Central memory CD8-positive, alpha-beta T cell (primary cell): Measurements from ENCODE around the gene KRTAP17-1.
A peak's percentile ranks its signal among the peaks of the same experiment; 100 is the strongest.

ENCODE experiments used
- ATAC-seq: fragments of 150-1000 bp; cut with Tn5 transposase; replicated peaks from 2 replicates; pipeline ENCODE4 v1.10.0; 2022; ENCODE audit warnings: mild to moderate bottlenecking, moderate FRiP score, moderate number of reproducible peaks; ENCODE audit not compliant: poor library complexity, severe bottlenecking; ENCODE audit errors: extremely low read depth
- DNase-seq, 2 donors: peaks; one replicate each; pipeline ENCODE4 v3.0.0; 2021; ENCODE audit warnings: low spot score in 2 of 2
- H3K27ac Mint-ChIP-seq: one replicate; pipeline ENCODE4 v1.8.0; 2022; ENCODE audit warnings: low read depth, mild to moderate bottlenecking, moderate library complexity, mixed read lengths
- H3K27me3 Mint-ChIP-seq: one replicate; pipeline ENCODE4 v1.8.0; 2022; ENCODE audit warnings: mixed read lengths
- H3K36me3 Mint-ChIP-seq: one replicate; pipeline ENCODE4 v1.8.0; 2022; ENCODE audit warnings: mild to moderate bottlenecking, moderate library complexity, mixed read lengths; ENCODE audit not compliant: insufficient read depth
- H3K4me1 Mint-ChIP-seq: one replicate; pipeline ENCODE4 v1.8.0; 2022; ENCODE audit warnings: mixed read lengths
- H3K4me3 Mint-ChIP-seq: one replicate; pipeline ENCODE4 v1.8.0; 2022; ENCODE audit warnings: mild to moderate bottlenecking, moderate library complexity, mixed read lengths
- H3K9me3 Mint-ChIP-seq: one replicate; pipeline ENCODE4 v1.8.0; 2022; ENCODE audit warnings: mixed read lengths

The KRTAP17-1 gene

GRCh38 chr17:41311111-41311510 is 4.4 kb downstream of the KRTAP17-1 start:
- no peak for DNase-seq
- H3K27ac Mint-ChIP-seq, result no peak overlapping the region
- H3K4me3 Mint-ChIP-seq, result no peak overlapping the region
- peaks cover 19% of the 10 kb centered on the region for H3K36me3 Mint-ChIP-seq
- H3K27me3 Mint-ChIP-seq, result peaks cover 3% of the 10 kb centered on the region
- no peak for ATAC-seq
- peaks cover 50% of the 10 kb centered on the region for H3K4me1 Mint-ChIP-seq
- no peaks in the 10 kb centered on the region for H3K9me3 Mint-ChIP-seq

GRCh38 chr17:41308918-41309359 is 6.6 kb downstream of the KRTAP17-1 start, which contains the start of gene KRTAP16-1:
KRTAP16-1 (minus strand) TSS chr17:41309309; CDS start chr17:41309253, 56 bp downstream.
- ATAC-seq, result peak; percentile 42
- peak in 1 of 2 donors; percentile 66 for DNase-seq

GRCh38 chr17:41308251-41308917 is 7.1 kb downstream of the KRTAP17-1 start:
- H3K4me1 Mint-ChIP-seq, result peaks cover 50% of the 10 kb centered on the region
- peak; percentile 70 to 89 for DNase-seq
- peak overlapping the region; percentile 98 for H3K27ac Mint-ChIP-seq

More at GRCh38 chr17:41308918-41309359, 6.6 kb downstream of the KRTAP17-1 start, which contains the start of gene KRTAP16-1:
- Mint-ChIP-seq H3K27me3 (no peaks in the 10 kb centered on the region), H3K27ac (peak within 1 kb of the TSS; percentile 98), H3K4me1 (peaks cover 50% of the 10 kb centered on the region), H3K4me3 (peak within 1 kb of the TSS; percentile 68), H3K9me3 (no peaks in the 10 kb centered on the region), H3K36me3 (peaks cover 19% of the 10 kb centered on the region)

GRCh38 chr17:41307647-41308046 is 7.9 kb downstream of the KRTAP17-1 start:
- peaks cover 17% of the 10 kb centered on the region for H3K36me3 Mint-ChIP-seq
- H3K4me1 Mint-ChIP-seq, result peaks cover 50% of the 10 kb centered on the region
- peak overlapping the region; percentile 98 for H3K27ac Mint-ChIP-seq
- H3K27me3 Mint-ChIP-seq, result no peaks in the 10 kb centered on the region
- ATAC-seq, result no peak
- H3K9me3 Mint-ChIP-seq, result no peaks in the 10 kb centered on the region
- no peak for DNase-seq
- peak overlapping the region; percentile 68 for H3K4me3 Mint-ChIP-seq

More at GRCh38 chr17:41308251-41308917, 7.1 kb downstream of the KRTAP17-1 start:
- Mint-ChIP-seq H3K27me3 (no peaks in the 10 kb centered on the region), H3K4me3 (peak overlapping the region; percentile 68), H3K9me3 (no peaks in the 10 kb centered on the region), H3K36me3 (peaks cover 18% of the 10 kb centered on the region)
- peak; percentile 86 for ATAC-seq

DNA sequence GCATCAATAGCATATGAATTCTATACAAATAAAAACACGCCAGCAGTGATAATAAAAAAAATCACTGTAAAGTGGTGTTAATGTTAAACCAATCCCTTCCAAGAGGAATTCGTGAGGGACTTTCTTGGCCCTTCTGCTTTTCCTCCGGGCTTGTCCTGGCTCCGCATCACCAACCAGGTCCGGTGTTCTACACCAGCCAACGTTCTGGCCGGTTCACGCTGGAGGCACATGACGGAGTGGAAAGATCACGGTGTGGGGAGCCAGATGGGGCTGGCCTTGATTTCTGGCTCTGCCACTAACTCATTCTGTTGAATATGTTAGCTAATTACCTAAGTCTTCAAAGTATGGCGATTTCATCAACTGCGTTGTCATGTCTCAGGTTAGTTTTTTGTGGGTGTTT is 11.4 kb downstream of the KRTAP17-1 start:
- peaks cover 38% of the 10 kb centered on the region for H3K4me1 Mint-ChIP-seq
- peaks cover 11% of the 10 kb centered on the region for H3K36me3 Mint-ChIP-seq
- DNase-seq, result no peak
- H3K27me3 Mint-ChIP-seq, result peaks cover 8% of the 10 kb centered on the region
- no peak overlapping the region for H3K27ac Mint-ChIP-seq
- H3K4me3 Mint-ChIP-seq, result no peak overlapping the region
- no peaks in the 10 kb centered on the region for H3K9me3 Mint-ChIP-seq
- ATAC-seq, result no peak

GRCh38 chr17:41302981-41303380 is 12.5 kb downstream of the KRTAP17-1 start:
- Mint-ChIP-seq H3K27me3 (peaks cover 9% of the 10 kb centered on the region), H3K36me3 (peaks cover 1% of the 10 kb centered on the region), H3K4me1 (peaks cover 27% of the 10 kb centered on the region), H3K9me3 (no peaks in the 10 kb centered on the region), H3K4me3 (no peak overlapping the region), H3K27ac (no peak overlapping the region)
- ATAC-seq (no peak), DNase-seq (no peak)

GRCh38 chr17:41301916-41302901 is 13.3 kb downstream of the KRTAP17-1 start, which contains the start of gene KRTAP29-1:
KRTAP29-1 (minus strand) TSS chr17:41302851; CDS start chr17:41302851, 0 bp downstream.
- Mint-ChIP-seq H3K4me3 (no peak within 1 kb of the TSS), H3K27ac (peak within 1 kb of the TSS; percentile 39), H3K27me3 (peaks cover 9% of the 10 kb centered on the region), H3K36me3 (no peaks in the 10 kb centered on the region), H3K9me3 (no peaks in the 10 kb centered on the region), H3K4me1 (peaks cover 19% of the 10 kb centered on the region)
- DNase-seq (no peak), ATAC-seq (no peak)

DNA sequence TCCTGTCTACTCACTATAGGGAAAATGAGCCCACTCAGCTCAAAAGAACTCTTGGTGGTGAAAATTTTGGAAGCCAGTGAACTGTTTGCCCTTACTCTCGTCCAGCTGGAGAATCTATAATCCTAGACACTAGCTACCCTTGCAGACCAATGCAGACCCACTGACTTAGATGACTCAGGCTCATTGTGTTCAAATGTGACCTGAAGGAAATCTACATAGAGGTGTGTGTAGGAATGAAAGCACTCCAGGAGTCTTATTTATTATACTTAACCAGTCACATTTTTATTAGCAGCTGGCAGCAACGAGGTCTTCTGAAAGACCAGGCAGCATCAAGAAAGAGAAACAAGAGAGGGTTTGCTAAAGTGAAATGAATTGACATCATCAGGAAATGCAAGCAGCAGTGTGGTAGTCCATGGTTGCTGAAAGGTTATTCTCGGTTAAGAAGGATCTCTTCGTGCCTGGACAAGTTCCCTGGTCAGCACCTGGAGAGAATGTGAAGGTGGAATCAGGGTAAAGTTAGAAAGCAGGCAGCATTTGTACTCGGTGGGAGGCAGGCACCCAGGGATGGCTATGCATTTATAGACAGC is 14.2 kb downstream of the KRTAP17-1 start:
- H3K27ac Mint-ChIP-seq, result peak overlapping the region; percentile 39
- H3K27me3 Mint-ChIP-seq, result peaks cover 9% of the 10 kb centered on the region
- no peaks in the 10 kb centered on the region for H3K36me3 Mint-ChIP-seq
- no peak for ATAC-seq
- no peaks in the 10 kb centered on the region for H3K9me3 Mint-ChIP-seq
- no peak for DNase-seq
- no peak overlapping the region for H3K4me3 Mint-ChIP-seq
- H3K4me1 Mint-ChIP-seq, result peaks cover 10% of the 10 kb centered on the region

DNA sequence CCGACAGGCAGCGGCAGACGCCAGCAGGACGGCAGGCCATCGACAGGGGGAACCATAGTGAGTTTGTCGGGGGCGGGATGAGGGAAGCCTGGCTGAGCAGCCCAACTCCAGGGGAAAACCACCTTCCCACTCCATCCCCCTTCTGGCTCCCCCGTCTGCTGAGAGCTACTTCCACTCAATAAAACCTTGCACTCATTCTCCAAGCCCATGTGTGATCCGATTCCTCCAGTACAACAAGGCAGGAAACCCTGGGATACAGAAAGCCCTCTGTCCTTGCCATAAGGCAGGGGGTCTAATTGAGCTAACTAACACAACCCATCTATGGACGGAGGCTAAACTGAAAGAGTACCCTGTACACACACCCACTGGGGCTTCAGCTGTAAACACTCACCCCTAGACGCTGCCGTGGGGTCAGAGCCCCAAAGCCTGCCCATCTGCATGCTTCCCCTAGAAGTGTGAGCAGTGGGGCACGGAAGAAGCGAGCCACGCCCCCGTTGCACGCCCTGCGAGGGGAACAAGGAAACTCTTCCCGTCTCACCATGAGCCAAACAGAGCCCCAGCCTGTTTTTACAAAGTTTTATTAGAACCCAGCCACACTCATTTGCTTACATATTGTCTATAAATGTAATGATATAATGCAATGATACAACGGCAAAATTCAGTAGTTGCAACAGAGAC is 16.9 kb downstream of the KRTAP17-1 start:
- Mint-ChIP-seq H3K4me3 (no peak overlapping the region), H3K36me3 (no peaks in the 10 kb centered on the region), H3K27me3 (peaks cover 17% of the 10 kb centered on the region), H3K9me3 (no peaks in the 10 kb centered on the region), H3K27ac (no peak overlapping the region), H3K4me1 (peaks cover 10% of the 10 kb centered on the region)
- ATAC-seq (no peak), DNase-seq (no peak)

GRCh38 chr17:41296846-41297245 is 18.7 kb downstream of the KRTAP17-1 start:
- Mint-ChIP-seq H3K4me3 (no peak overlapping the region), H3K27me3 (peaks cover 29% of the 10 kb centered on the region), H3K4me1 (peaks cover 6% of the 10 kb centered on the region), H3K36me3 (no peaks in the 10 kb centered on the region), H3K9me3 (no peaks in the 10 kb centered on the region), H3K27ac (no peak overlapping the region)
- no peak for ATAC-seq
- no peak for DNase-seq

GRCh38 chr17:41294016-41294415 is 21.5 kb downstream of the KRTAP17-1 start:
- no peaks in the 10 kb centered on the region for H3K4me1 Mint-ChIP-seq
- H3K27me3 Mint-ChIP-seq, result peaks cover 30% of the 10 kb centered on the region
- no peaks in the 10 kb centered on the region for H3K36me3 Mint-ChIP-seq
- no peak overlapping the region for H3K27ac Mint-ChIP-seq
- DNase-seq, result no peak
- H3K4me3 Mint-ChIP-seq, result no peak overlapping the region
- no peaks in the 10 kb centered on the region for H3K9me3 Mint-ChIP-seq
- no peak for ATAC-seq

DNA sequence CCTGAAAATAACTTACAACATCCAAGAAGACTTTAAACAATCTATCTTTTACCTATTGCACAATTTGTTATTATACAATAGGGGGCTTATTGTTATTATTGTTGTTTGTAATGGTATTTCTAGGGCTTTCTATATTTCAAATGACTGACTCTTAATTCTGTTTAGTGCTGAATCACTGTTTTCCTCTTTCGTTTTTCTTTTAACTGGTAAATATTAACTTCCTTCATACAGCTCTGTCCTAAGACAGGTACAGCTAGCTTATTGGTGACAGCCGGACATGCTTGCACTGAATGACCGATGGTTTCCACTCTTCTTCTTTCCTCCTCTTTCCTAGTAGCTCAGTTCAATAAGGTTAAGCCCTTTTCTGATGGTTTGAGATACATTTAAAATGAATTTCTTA is 28.5 kb downstream of the KRTAP17-1 start:
- ATAC-seq (no peak), DNase-seq (no peak)
- Mint-ChIP-seq H3K4me1 (peaks cover 6% of the 10 kb centered on the region), H3K36me3 (no peaks in the 10 kb centered on the region), H3K27me3 (peaks cover 10% of the 10 kb centered on the region), H3K27ac (no peak overlapping the region), H3K9me3 (no peaks in the 10 kb centered on the region), H3K4me3 (no peak overlapping the region)
